CD4-positive, alpha-beta T cell (primary cell): ENCODE results near the gene FBXO9. TPM values are rescaled to one million over a fixed set of nuclear protein-coding genes. Genes with fewer than 3 reads are reported as not detected.

ENCODE experiments used
- ATAC-seq: fragments of 200-7000 bp; cut with Tn5 transposase; one replicate; pipeline ENCODE4 v1.10.0; 2022; ENCODE audit warnings: mild to moderate bottlenecking; ENCODE audit not compliant: poor library complexity
- CTCF ChIA-PET: fragments of 350-600 bp; sonication (Branson Sonifier 250); formaldehyde crosslinking; loops from one replicate; lab custom pipeline; 2021; ENCODE audit warnings: antibody characterized with exemption, inconsistent platforms; lab: Charles Lee
- POLR2A ChIA-PET: fragments of 350-600 bp; sonication (Branson Sonifier 250); formaldehyde crosslinking; loops from one replicate; lab custom pipeline; 2021; ENCODE audit warnings: antibody characterized with exemption, inconsistent platforms; lab: Charles Lee
- DNase-seq, 14 experiments: peaks; one replicate each; pipeline ENCODE4 v3.0.0-alpha.2; 2013 to 2020; ENCODE audit warnings: mixed read lengths in 2 of 14
- H3K27ac ChIP-seq, 2 donors: one replicate each; pipeline versions ENCODE4 v1.5.1 to v1.7.0; 2013; ENCODE audit warnings: low read length in 2 of 2, low read depth in 1 of 2, mild to moderate bottlenecking in 1 of 2
- H3K27me3 ChIP-seq, 2 experiments: 1 replicate in 1 of 2; 2 replicates in 1 of 2; pipeline versions ENCODE4 v1.6.1 to v1.7.0; 2013; ENCODE audit warnings: low read length in 2 of 2, control low read depth in 1 of 2, mild to moderate bottlenecking in 1 of 2, moderate library complexity in 1 of 2; ENCODE audit not compliant: insufficient read depth in 2 of 2, control insufficient read depth in 1 of 2
- H3K36me3 ChIP-seq: one replicate; pipeline ENCODE4 v1.6.1; 2013; ENCODE audit warnings: low read length, control low read depth; ENCODE audit not compliant: insufficient read depth
- H3K4me1 ChIP-seq: one replicate; pipeline ENCODE4 v1.6.1; 2013; ENCODE audit warnings: low read length, control low read depth; ENCODE audit not compliant: insufficient read depth
- H3K4me3 ChIP-seq: one replicate; pipeline ENCODE4 v1.5.1; 2013; ENCODE audit warnings: mild to moderate bottlenecking, low read length, moderate library complexity
- H3K9me3 ChIP-seq, 2 experiments: 1 replicate in 1 of 2; 2 replicates in 1 of 2; pipeline versions ENCODE4 v1.6.1 to v1.7.0; 2013; ENCODE audit warnings: low read length in 2 of 2, mild to moderate bottlenecking in 2 of 2, control low read depth in 1 of 2, moderate library complexity in 1 of 2; ENCODE audit not compliant: control insufficient read depth in 1 of 2, insufficient read depth in 1 of 2
- H3K27ac Mint-ChIP-seq: one replicate; pipeline ENCODE4 v1.8.0; 2020; ENCODE audit warnings: mixed read lengths
- H3K27me3 Mint-ChIP-seq: one replicate; pipeline ENCODE4 v1.8.0; 2021; ENCODE audit warnings: mixed read lengths
- H3K36me3 Mint-ChIP-seq: one replicate; pipeline ENCODE4 v1.8.0; 2021; ENCODE audit warnings: low read depth, mixed read lengths
- H3K4me1 Mint-ChIP-seq: one replicate; pipeline ENCODE4 v1.8.0; 2021; ENCODE audit warnings: low read depth, mixed read lengths
- H3K4me3 Mint-ChIP-seq: one replicate; pipeline ENCODE4 v1.8.0; 2020; ENCODE audit warnings: mild to moderate bottlenecking, mixed read lengths
- H3K9me3 Mint-ChIP-seq: one replicate; pipeline ENCODE4 v1.8.0; 2020; ENCODE audit warnings: mixed read lengths
- CTCF ChIP-seq: fragments of 200-600 bp; IDR thresholded peaks from one replicate; pipeline ENCODE4 v1.8.0; 2022; ENCODE audit warnings: antibody characterized with exemption, mild to moderate bottlenecking
- intact Hi-C, 2 experiments: fragments of 100-400 bp; cut with DNase I in 1 of 2; cut with micrococcal nuclease in 1 of 2; formaldehyde crosslinking; loops; one replicate each; pipeline versions ENCODE4 v1.15.1 to v1.9.0; 2023 to 2025; cut with DNase I, micrococcal nuclease
- total RNA-seq, 174 experiments: library from RNA in 2 of 174; stranded (reverse) in 2 of 174; gene quantifications; one replicate each; pipeline ENCODE4 v1.2.3 and lab custom pipeline; 2021 to 2026

The FBXO9 gene
- total RNA-seq, 2 experiments from 2014 or later, result 67.3 to 77.0 TPM

DNA sequence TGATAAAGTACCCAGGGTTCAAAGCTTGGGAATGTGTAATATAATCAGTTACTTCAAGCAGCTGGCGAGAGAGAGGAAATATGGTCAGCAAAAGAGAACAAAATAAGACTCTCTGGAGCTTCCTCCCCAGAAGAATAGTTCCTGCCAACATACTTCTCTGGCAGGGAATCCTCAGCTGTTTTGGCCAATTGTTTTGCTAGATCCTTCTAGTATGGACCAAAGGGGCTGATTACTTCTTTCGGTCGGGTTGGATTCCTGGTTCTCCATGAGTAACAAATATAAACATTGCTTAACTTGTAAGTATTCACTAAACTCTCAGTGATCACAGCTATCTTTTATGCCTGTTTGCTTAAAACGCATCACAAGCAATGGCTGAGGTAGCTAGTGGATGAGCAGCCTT, 31.4 kb upstream of the FBXO9 start:
- Histone ChIP-seq H3K4me3 (no peak overlapping the region), H3K27me3 (no peaks in the 10 kb centered on the region), H3K27ac (no peak overlapping the region), H3K36me3 (peaks cover 67% of the 10 kb centered on the region), H3K4me1 (no peaks in the 10 kb centered on the region), H3K9me3 (no peaks in the 10 kb centered on the region)
- H3K4me1 Mint-ChIP-seq, result no peaks in the 10 kb centered on the region
- peaks cover 93% of the 10 kb centered on the region for H3K36me3 Mint-ChIP-seq
- ChIA-PET POLR2A (no interaction called here), CTCF (no interaction called here)
- H3K4me3 Mint-ChIP-seq, result no peak overlapping the region
- no peaks in the 10 kb centered on the region for H3K9me3 Mint-ChIP-seq
- no peaks in the 10 kb centered on the region for H3K27me3 Mint-ChIP-seq
- ATAC-seq (no peak), DNase-seq (no peak)
- H3K27ac Mint-ChIP-seq, result no peak overlapping the region
- no peak for TF ChIP-seq CTCF
- intact Hi-C loops, result no loop called here

DNA sequence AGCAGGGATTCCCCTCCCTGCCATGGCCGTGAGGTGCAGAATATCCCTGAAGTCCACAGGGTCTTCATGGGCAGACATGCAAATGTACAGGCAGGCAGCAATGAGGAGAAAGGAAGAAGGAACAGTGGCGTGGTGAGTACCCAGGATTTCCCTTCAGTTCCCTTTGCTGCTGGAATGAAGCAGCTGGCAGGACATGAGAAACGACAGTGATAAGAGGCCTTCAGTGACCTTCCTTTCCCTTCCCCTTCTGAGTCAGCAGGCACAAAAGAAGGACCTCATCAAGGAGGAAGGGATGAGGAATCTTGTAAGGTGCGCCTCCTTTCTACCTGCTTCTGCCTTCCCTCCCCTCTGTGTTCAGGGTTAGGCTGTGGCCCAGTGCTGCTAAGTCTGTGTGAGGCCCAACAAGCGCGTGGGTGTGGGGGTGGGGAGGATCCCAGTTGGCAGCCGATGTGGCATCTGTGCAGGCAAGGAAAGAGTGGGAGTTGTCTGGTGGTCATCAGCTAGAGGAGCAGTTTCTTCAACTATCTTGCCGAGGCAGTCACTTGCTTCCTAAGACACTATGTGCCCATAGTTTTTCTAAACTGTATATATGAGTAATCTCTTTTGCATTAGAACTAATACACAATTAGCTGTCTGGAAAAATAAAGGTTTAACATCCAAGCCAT, 29.5 kb upstream of the FBXO9 start:
- ATAC-seq, result no peak
- no peaks in the 10 kb centered on the region for H3K27me3 ChIP-seq
- Mint-ChIP-seq H3K36me3 (peaks cover 93% of the 10 kb centered on the region), H3K9me3 (no peaks in the 10 kb centered on the region), H3K4me3 (no peak overlapping the region), H3K27me3 (no peaks in the 10 kb centered on the region), H3K27ac (no peak overlapping the region), H3K4me1 (no peaks in the 10 kb centered on the region)
- TF ChIP-seq CTCF, result no peak
- ChIA-PET POLR2A (no interaction called here), CTCF (no interaction called here)
- no peak overlapping the region for H3K27ac ChIP-seq
- peaks cover 69% of the 10 kb centered on the region for H3K36me3 ChIP-seq
- H3K9me3 ChIP-seq, result no peaks in the 10 kb centered on the region
- no peak for DNase-seq
- no peak overlapping the region for H3K4me3 ChIP-seq
- intact Hi-C loops, result no loop called here
- H3K4me1 ChIP-seq, result no peaks in the 10 kb centered on the region

- no peaks in the 10 kb centered on the region for H3K27me3 ChIP-seq
- H3K27ac ChIP-seq, result no peak overlapping the region
- H3K27ac Mint-ChIP-seq, result no peak overlapping the region
- H3K9me3 ChIP-seq, result no peaks in the 10 kb centered on the region
- H3K9me3 Mint-ChIP-seq, result no peaks in the 10 kb centered on the region
- no peak for TF ChIP-seq CTCF
- ATAC-seq (no peak), DNase-seq (no peak)
- no peaks in the 10 kb centered on the region for H3K27me3 Mint-ChIP-seq
- POLR2A ChIA-PET, result no interaction called here
- intact Hi-C loops, result no loop called here
- peaks cover 57% of the 10 kb centered on the region for H3K36me3 ChIP-seq
- no peaks in the 10 kb centered on the region for H3K4me1 ChIP-seq
- no peak overlapping the region for H3K4me3 ChIP-seq
- CTCF ChIA-PET, result no interaction called here
- H3K4me1 Mint-ChIP-seq, result no peaks in the 10 kb centered on the region
- no peak overlapping the region for H3K4me3 Mint-ChIP-seq
- H3K36me3 Mint-ChIP-seq, result peaks cover 81% of the 10 kb centered on the region
Observed at GRCh38 chr6:53038141-53038540, 27.1 kb upstream of the FBXO9 start.
